Activated naive CD4-positive, alpha-beta T cell treated with anti-CD3 and anti-CD28 coated beads, Interleukin-2, amount 50 U/mL, for 16 hours (primary cell): ENCODE data around the gene TMEM43.

Experiments used
- DNase-seq: peaks from one replicate; pipeline ENCODE4 v3.0.0-alpha.2; 2020

TMEM43 gene

DNA sequence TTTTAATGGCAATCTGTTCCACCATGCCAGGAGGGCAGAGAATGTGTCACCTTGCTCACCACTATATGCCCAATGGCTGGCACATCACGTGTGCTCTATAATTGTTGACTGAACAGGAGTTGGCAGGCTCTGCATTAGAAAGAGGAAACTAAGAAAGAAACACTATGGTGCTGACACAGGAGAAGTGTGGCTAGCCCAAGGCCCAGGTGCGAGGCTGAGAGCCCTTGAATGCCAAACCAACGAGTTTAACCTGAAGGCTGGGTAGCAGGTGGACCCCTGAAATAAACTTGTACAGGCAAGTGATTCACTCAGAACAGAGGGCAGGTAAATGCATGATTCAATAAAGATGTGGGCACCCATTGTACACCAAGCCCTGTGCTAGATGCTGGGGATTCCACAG is 2.6 kb upstream of the TMEM43 start:
- no peak for DNase-seq

DNA sequence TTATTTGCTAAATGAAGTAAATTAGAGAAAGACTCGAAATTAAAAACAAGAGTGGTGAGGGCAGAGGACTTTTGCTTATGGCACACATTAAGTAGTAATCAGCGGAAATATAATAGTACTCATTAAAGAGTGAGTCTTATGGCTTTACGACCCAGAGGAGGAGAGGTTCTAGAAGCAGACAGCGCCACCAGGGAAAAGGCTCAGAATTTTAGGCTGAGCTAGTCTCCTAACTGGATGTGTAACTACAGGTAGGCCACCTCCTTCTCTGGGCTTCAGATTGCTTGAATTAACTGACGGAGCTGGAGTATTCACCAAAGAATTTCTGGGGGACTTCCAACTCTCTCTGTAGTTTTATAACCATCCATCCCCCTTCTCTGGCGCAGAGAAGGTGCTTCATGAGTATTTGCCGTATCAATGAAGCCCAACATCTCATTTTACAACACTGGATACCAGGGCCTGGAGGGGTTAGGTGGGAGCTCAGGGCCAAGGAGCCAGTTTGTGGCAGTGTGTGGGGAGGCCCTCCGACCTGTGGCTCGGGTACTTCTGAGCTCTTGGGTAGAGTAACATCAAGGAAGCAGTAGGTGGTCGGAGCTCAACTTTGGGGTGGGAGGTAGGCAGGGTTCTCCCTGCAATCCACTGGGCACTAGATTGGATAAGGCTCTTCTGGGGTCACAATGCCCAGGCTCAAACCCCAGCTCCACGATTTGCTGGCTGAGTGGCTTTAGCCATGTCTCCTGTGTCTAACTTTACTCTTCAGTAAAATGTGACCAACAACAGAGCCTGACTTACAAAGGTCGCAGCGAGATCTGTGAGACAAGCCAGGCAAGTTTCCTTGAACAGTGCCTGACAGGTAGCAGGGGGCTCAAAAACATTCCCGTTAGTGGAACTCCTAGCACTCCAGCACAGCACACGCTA is 1.3 kb upstream of the TMEM43 start:
- no peak for DNase-seq

- DNase-seq, result peak; percentile 72
These were observed 633 bp upstream of the TMEM43 start for GRCh38 chr3:14124223-14124614.

GRCh38 chr3:14125193-14126016 is 553 bp downstream of the TMEM43 start:
- peak; percentile 67 for DNase-seq

DNA sequence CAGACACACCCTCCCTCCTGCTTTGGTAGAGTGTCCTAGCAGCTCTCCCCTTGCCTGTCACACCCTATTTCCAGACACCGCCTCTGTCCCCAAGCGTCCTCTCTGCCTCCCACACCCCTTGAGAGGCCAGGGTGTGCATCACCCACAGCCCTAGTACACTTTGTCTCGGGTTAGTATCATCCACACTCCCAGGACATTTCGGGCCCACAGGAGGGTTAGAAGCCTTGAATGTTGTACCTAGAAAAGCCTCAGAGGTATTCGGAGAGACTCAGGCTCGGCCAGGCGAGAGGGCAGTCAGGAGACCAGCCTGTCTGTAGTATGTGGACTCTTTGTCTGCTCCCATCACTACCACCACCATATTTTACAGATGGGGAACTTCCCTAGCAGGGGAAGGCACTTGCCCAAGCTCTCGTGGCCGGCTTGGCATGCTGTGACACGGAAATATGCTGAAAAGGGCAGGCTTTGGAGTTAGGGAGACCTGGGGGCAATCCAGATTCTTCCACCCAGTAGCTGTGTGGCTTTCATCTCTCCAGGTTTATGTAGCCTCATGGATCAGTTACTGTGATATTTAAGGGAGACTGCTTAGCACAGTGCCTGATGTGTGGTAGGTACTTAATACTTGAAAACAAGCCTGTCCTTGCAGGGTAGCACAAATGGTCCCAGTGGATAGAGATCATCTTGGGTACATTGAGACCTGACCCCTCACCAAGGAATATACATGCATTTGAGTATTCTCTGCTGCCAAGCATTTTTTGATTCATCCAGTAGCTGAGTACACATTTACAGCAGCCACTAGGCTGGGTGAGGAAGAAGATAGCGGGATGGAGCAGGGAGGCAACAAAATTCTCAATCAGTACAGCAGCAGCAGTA is 1.4 kb downstream of the TMEM43 start:
- no peak for DNase-seq

DNA sequence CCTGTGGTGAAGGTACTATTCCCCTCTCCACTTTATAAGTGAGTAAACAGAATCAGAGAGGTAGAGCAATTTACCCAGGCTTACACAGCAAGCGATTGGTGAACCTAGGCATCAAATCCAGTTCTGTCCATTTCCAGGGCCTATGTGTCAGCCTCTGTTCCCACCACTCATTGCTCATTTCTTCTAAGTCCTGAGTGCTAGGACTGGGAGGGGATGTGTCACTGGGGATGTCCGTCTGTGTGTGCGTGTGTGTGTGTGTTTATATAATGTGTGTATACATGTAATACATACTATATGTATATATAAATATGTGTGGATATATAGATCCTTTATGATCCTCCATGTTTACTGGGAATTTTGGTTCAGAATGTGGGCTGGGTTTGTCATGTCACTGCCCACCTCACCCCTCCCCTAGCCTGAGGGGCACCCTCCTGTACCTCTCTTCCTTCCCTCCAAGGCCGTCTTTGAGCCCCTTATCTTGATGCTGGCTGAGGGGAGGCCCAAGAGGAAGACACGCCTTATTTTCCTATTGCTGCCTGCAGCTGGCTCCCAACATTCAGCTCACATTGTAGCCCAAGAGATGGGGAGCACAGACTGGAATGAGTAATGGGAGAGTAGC is 2.1 kb downstream of the TMEM43 start:
- no peak for DNase-seq

DNA sequence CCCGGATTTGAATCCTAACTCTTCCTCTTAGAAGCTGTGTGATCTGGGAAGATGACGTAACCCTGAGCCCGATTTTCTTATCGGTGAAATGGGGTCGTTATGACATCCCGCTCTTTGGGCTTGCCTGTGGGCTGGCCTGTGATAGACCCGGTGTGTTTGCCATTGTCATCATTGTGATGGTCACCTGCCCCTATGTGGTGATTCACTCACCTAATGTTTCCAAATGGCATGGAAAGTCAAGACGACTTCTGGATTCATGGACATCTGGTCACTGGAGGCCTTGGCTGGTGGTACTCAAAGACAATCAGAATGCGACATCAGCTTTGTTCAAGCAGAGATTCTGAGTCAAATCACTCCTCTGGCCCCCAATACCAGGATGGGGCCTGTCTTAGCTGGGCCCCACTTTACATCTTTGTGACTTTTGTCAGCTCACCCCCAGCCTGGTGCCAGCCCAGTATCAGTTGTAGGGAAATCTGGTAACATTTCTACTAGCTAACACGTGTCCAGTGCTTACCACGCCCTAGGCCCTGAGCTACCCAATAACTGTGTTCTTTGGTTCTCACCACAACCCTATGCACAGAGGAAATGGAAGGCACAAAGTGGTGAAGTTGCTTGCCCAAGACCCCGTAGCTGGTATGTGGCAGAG is 2.8 kb downstream of the TMEM43 start:
- no peak for DNase-seq

- DNase-seq, result no peak
These were observed 3.9 kb downstream of the TMEM43 start for GRCh38 chr3:14128724-14129123.

DNA sequence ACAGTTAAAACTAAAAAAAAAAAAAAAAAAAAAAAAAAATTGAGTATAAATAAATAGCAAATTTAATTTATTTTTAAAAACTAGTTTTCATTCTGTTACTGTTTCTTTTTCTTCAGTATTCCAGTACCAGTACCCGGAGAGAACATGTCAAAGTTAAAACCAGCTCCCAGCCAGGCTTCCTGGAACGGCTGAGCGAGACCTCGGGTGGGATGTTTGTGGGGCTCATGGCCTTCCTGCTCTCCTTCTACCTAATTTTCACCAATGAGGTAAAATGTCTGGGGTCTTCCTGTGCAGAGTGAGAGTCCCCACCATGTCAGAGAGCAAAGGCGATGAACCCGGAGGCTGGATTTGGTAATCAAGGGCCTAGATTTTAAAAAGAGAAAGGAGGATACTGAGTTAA is 4.4 kb downstream of the TMEM43 start:
- DNase-seq, result no peak

GRCh38 chr3:14130230-14130629 is 5.4 kb downstream of the TMEM43 start:
- DNase-seq, result no peak

DNA sequence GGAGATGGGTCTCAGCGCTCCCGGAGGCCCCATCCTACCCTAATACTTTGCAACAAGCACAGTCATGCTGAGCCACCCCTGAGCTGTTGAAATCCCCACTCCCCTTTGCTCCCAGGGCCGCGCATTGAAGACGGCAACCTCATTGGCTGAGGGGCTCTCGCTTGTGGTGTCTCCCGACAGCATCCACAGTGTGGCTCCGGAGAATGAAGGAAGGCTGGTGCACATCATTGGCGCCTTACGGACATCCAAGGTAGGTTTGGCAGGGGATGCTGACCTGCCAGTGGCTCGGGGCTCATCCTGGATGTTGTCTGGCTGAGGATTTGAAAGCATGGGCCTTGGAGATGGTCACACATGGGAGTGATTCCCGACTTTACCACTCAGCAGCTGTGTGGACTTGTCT is 5.9 kb downstream of the TMEM43 start:
- no peak for DNase-seq

- no peak for DNase-seq
These were observed 6.3 kb downstream of the TMEM43 start for GRCh38 chr3:14131134-14131533.

GRCh38 chr3:14132120-14132519 is 7.3 kb downstream of the TMEM43 start:
- DNase-seq, result no peak

DNA sequence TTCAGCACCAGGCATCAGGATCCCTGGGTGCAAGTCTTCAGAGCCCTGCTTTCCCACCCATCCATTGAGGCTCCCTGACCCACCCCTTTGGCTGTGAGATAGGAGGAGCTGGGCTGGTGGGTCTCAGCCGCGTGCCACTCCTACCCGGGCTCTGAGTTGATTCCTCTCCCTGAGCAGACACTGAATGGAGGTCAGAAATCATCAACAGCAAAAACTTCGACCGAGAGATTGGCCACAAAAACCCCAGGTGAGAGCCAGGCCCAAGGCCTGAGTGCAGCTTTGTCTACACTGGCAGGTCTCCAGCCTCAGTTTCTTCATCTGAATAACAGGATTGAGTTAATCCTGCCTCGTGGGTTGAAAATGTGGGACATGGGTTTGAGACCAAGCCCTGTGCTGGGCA is 7.8 kb downstream of the TMEM43 start:
- DNase-seq, result no peak

- DNase-seq, result no peak
These were observed 8.4 kb downstream of the TMEM43 start for GRCh38 chr3:14133188-14133800.

DNA sequence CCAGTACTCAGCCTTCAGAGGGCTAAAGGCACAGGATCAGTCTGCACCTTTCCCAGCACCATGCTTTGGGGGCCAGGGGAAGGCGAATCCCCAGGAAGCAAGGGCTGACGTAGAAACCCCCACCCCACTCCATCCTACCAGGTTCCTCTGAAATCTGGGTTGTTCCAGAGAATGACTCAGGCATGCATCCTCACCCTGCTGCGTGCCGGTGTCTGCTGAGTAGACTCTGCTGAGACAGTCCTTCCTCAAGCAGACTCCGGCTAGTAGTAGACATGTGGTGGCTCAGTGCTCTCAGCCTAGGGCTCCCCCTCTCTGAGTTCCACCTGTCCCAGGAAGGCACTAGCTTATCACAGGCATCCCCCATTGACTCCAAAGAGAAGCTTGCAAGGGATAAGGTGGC is 9.0 kb downstream of the TMEM43 start:
- DNase-seq, result no peak

GRCh38 chr3:14134291-14134690 is 9.4 kb downstream of the TMEM43 start:
- no peak for DNase-seq

GRCh38 chr3:14135581-14135980 is 10.7 kb downstream of the TMEM43 start:
- no peak for DNase-seq

GRCh38 chr3:14137004-14137403 is 12.2 kb downstream of the TMEM43 start:
- no peak for DNase-seq

DNA sequence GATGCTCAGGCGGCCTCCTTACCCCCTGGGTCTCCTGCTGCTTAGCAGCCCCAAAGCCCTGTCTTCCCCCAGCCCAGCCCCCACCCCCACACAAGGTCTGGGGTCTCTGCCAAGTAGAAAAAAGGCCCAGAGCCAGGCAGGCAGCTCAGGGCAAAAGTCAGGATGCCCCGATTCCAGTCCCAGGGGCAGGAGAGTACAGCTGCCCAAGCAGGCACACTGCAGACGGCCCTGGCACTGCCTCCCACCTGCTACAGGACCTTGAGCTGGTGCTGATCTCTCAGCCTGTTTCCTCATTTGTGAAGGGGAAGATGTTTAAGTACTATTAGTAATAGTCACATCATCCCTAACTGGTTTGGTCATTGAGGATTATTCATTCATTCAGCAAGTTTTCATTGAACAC is 12.6 kb downstream of the TMEM43 start:
- DNase-seq, result no peak

DNA sequence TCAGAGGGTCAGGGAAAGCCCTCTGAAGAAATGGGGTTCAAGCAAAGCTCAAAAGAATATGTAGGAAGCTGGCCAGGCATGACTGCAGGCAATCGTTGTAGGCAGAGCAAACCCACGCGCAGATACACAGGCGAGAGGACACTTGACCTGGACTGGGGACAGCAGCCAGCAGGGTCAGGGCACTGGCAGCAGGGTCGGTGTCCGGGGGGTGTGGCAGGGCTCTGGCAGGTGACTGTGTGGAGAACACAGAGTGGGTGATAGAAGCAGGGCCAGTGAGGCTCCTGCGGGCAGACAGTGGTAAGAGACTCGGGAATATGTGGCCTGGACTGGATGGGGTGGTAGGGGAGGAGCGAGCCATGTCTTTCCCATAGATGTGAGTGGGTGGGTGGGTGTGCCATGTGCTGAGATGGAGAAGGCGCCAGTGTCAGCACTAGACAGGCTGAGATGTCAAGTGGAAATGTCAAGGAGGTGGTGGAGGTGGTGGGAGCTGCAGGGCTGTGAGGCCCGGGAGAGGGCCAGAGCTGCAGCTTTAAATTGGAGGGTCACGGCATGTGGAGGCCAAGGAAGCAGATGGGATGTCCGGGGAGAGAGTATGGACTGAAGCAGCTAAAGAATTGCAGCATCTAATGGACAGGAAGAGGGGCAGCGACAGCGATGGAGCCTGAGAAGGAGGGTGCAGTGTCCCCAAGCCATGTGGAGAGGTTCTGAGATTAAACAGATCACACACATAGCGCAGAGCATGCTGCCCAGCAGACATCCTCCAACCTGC is 13.4 kb downstream of the TMEM43 start:
- DNase-seq, result no peak
